T47D (cell line): ENCODE data around the gene BAD.

Source experiments
- DNase-seq, 2 experiments: peaks; one replicate each; pipeline versions ENCODE4 v3.0.0 to v3.0.0-alpha.2; 2011 to 2012; ENCODE audit warnings: low read depth in 1 of 2, low spot score in 1 of 2
- JUND ChIP-seq: IDR thresholded peaks from 2 replicates; pipeline ENCODE4 v1.6.1; 2012; ENCODE audit warnings: low read depth
- in situ Hi-C: cut with HindIII; loops from 2 replicates; pipeline ENCODE4 v1.10.0; 2016; ENCODE audit warnings: low sequenced_read_pairs, low pct_unique_long_range_greater_than_20kb

BAD gene

GRCh38 chr11:64269540-64270220 lies 14.8 kb downstream of the BAD start:
- in situ Hi-C loops = no loop called here
- no peak for TF ChIP-seq JUND
- peak; percentile 84 to 100 for DNase-seq

DNA sequence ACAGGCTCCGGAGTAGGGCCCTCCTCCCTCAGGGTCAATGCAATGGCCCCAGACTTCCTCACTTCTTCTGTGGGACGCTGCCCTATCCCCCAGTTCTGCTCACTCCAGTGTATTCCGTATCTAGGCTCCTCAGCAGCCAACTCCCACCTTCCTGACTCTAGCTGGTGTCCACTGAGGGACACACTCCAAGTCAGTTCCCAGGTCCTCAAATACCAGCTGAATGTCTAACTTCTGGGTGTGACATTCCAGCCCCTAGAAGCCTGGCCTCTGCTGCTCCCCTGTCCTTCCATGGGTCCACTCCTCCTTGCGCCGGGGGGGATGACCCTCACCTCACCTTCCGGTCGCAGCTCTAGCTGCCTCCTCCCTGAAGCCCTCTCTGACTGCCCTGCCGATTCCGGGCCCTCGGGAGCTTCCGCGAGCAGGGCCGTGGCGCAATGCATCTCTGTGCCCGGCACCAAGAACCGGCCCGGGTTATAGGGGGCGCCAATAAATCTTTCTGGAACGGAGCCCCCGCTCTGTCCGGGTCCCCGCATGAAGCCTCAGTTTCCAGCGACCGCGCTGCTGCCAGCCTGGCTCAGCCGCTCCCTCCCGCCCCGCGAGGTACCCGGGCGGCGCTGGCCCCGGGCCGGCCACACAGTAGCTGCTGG lies 15.4 kb downstream of the BAD start:
- in situ Hi-C loops = no loop called here
- TF ChIP-seq JUND = no peak
- peak in 1 of 2 experiments; percentile 59 for DNase-seq

DNA sequence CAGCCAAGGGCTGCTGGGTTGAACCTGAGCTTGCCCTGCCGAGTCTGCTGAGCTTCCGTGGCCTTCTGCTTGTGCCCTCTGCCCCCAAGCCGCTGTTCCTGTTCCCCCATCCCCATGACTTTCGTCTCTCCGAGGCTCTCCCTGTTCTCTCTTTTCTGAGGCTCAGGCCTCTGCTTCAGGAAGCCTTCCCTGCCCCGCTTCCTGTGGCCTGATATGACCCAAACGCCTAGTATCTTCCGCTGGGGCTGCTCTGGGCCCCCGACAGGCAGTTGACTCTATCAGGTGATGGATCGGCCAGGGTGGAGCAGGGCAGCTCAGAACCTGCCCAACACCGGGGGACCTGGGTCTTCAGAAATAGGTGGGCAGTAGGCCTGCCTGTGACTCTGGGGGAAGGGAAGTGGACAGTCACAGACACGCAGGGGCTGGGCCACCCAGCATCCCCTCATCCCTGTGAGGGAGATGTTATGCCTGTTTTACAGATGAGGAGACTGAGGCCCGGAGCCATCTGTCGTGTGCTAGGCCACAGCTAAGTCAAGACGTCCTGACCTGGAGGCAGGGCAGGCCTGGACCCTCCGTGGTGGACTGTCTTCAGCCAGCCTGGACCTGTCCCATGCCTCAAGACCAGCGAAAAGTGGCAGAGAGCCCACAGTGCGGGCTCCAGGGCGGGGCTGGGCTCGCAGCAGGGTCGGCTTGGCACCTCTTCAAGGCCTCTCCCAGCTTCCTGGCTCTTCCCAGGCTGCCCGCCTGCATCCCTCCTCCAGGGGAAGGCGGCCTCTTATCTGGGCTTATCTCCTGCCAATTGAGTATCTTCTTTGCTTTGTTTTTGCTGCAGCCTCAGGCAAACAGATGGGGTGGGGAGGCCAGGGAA lies 16.2 kb downstream of the BAD start:
- no peak for TF ChIP-seq JUND
- DNase-seq = no peak
- in situ Hi-C loops = no loop called here

- DNase-seq = no peak
- no peak for TF ChIP-seq JUND
These were observed 17.1 kb downstream of the BAD start for GRCh38 chr11:64267207-64267945.

GRCh38 chr11:64266339-64266738 lies 18.1 kb downstream of the BAD start:
- in situ Hi-C loops = no loop called here
- DNase-seq = no peak
- no peak for TF ChIP-seq JUND

More at GRCh38 chr11:64267207-64267945, 17.1 kb downstream of the BAD start:
- in situ Hi-C loops = no loop called here

DNA sequence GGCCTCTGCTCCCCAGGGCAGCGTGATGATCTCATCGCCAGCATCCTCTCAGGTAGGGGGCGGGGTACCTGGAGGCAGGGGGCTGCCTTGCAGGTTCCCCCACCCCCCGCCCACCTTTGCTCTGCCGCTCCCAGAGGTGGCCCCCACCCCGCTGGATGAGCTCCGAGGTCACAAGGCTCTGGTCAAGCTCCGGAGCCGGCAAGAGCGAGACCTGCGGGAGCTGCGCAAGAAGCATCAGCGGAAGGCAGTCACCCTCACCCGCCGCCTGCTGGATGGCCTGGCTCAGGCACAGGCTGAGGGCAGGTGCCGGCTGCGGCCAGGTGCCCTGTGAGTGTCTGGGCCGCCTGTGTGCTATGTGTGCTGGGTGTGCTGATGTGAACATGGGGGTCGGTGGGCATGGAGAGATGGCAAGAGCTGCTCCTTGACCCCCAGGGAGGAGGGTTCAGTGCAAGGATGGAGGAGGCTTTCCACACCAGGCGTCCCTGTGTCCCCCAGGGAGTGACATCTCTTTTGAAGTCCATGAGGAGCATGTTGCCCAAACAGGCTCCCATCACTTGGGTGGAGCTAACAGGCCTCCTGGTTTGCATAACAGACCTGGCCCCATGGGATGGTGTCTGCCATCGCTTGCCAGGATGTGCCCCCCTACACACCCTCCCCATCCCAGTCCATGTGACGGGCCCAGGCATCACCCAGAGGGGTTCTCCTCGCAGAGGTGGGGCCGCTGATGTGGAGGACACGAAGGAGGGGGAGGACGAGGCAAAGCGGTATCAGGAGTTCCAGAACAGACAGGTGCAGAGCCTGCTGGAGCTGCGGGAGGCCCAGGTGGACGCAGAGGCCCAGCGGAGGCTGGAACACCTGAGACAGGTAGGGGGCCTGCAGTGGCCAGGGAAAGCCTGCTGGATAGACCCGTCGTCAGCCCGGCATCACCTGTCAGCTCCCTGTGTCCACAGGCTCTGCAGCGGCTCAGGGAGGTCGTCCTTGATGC lies 19.0 kb downstream of the BAD start:
- no peak for TF ChIP-seq JUND
- in situ Hi-C loops = no loop called here

GRCh38 chr11:64264371-64264852 lies 20.1 kb downstream of the BAD start:
- no peak for TF ChIP-seq JUND
- DNase-seq = no peak
- in situ Hi-C loops = no loop called here

More for the DNA sequence above, 19.0 kb downstream of the BAD start:
- DNase-seq = no peak

DNA sequence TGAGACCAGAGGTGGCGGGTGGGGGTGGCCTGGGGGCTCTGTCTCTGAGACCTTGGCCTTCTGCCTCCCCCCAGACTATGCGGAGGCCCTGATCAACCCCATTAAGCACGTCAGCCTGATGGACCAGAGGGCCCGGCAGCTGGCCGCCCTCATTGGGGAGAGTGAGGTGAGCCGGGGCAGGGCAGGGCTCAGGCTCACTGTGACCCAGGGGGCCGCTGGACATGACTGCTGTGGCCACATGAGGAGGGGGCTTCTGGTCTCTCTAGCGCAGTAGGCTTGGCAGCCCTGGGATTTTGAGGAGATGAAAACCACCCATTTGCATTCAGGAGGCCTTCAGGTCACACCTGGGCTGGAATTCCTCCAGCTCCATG lies 20.5 kb downstream of the BAD start:
- in situ Hi-C loops = no loop called here
- TF ChIP-seq JUND = no peak
- no peak for DNase-seq

DNA sequence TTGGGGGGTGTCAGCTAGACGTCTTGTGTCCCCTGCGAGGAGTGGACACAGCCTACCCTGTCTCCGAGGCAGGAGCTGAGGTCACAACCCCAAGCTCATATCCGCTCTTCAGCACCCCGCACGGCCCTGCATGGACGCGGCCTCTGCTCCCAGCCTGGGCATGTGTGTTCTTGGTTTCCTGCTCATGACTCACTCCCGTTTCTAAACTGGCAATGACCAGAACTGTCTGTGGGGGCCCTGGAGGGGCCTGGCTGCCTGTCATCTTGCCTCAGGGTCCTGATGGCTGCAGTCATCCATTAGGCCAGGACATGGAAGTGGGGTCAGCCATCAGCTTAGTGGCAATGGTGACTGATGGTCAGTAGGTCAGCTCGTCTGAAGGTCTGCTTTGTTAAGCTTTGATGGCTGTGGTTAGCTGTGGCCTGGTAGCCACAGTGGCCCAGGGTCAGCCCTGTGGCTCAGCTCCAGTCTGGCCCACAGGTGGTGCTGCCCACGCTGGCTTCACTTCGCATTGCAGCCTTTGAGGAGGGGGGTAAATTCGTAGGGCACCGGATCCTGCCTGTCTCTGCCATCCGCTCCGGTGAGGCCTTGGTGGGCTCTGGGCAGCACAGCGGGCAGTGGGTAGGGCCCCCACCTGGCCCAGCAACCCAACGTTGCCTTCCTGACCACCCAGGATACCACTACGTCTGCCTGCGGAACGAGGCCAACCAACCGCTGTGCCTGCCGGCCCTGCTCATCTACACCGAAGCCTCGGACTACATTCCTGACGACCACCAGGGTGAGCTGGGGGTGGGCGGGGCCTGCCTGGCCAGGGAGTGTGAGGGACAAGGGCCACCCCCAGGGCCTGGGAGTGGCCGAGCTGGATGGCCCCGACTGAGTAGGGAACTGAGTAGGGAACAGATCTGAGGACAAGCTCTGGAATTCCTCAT lies 21.2 kb downstream of the BAD start:
- DNase-seq = no peak
- in situ Hi-C loops = no loop called here
- no peak for TF ChIP-seq JUND

- DNase-seq = no peak
- TF ChIP-seq JUND = no peak
- in situ Hi-C loops = no loop called here
These were observed 22.0 kb downstream of the BAD start for GRCh38 chr11:64262271-64263002.
